ENCODE measurements around the gene GNAT3. TPM values are rescaled to one million over a fixed set of nuclear protein-coding genes. Genes with fewer than 3 reads are reported as not detected.

Gene GNAT3
- total RNA-seq, 1 experiment from 2014 or later = not detected

DNA sequence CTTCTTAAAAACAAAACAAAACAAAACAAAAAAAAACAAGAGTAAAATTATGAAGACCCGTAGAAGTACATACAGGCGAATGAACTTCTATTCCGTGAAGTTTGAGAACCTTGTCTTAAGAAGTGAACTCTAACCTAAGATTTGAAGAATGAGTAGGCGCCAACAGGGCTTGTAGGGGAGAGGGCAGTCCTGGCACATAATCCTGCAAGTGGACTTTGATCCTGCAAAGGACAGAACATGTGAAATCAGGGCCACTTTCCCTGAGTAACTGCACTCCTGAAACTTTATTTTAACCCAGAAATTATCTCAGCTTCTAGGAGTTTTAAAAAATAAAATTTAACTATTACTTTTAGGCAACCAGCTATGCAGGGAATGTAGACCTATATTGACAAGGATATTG is 62.0 kb downstream of the GNAT3 start:
- BruUV-seq (replicated peaks) = no TSS peak
- DNase-seq (ENCODE audit: low spot score) = no peak
- no peaks in the 10 kb centered on the region for H3K36me3 ChIP-seq (ENCODE audit: insufficient read depth, low read length, poor library complexity, severe bottlenecking)
- ChIA-PET POLR2A (ENCODE audit: low non-redundant PET) (no interaction called here), CTCF (interaction anchor here (0.6 kb wide), 1 partner anchor 1888 kb away, joined by 3 read pairs; no protein-coding TSS in a partner anchor)
- intact Hi-C loops (cut with micrococcal nuclease; ENCODE audit: unreplicated experiment) = loop anchor here (2.0 kb wide), 1 partner anchor 21 kb away; no protein-coding TSS in a partner anchor
- H3K4me3 ChIP-seq (ENCODE audit: low read depth, low read length, poor library complexity, severe bottlenecking) = no peak overlapping the region
- H3K27me3 ChIP-seq (replicated peaks; ENCODE audit: insufficient read depth, low read depth, low read length, poor library complexity) = no peaks in the 10 kb centered on the region
- H3K27ac ChIP-seq (ENCODE audit: low read depth, low read length, poor library complexity, severe bottlenecking) = no peak overlapping the region
- no peak for TF ChIP-seq EZH2 (IDR thresholded peaks at IDR 0.05; ENCODE audit: borderline replicate concordance, low read depth, low read length, poor library complexity, severe bottlenecking)
- no peak for TF ChIP-seq CTCF (conservative IDR thresholded peaks at IDR 0.05; ENCODE audit: low read depth, low read length)
- H3K4me1 ChIP-seq (ENCODE audit: insufficient read depth, low read length, poor library complexity, severe bottlenecking) = peaks cover 3% of the 10 kb centered on the region
- no peaks in the 10 kb centered on the region for H3K9me3 ChIP-seq (ENCODE audit: low read depth, low read length, poor library complexity, severe bottlenecking)

DNA sequence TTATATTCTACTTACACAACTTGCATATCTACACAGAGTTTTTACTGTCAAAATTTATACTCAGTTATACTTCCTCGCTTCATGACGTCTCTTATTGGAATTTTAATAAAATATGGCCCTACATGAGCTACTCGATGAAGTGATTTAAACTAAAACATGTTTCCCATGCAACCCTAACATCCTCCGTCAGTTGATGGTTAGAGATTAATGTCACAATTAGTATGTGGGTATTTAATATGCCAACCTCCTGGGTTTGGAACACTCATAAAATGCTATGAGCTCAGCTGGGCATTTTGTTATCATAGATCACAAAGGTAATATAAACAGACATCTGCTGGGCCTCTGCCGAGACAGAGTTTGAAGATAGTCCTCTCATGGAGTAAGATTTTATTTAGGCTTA is 66.5 kb downstream of the GNAT3 start:
- TF ChIP-seq EZH2 (IDR thresholded peaks at IDR 0.05; ENCODE audit: borderline replicate concordance, low read depth, low read length, poor library complexity, severe bottlenecking) = no peak
- no peak for TF ChIP-seq CTCF (conservative IDR thresholded peaks at IDR 0.05; ENCODE audit: low read depth, low read length)
- CTCF ChIA-PET = no interaction called here
- H3K27ac ChIP-seq (ENCODE audit: low read depth, low read length, poor library complexity, severe bottlenecking) = no peak overlapping the region
- no peaks in the 10 kb centered on the region for H3K9me3 ChIP-seq (ENCODE audit: low read depth, low read length, poor library complexity, severe bottlenecking)
- POLR2A ChIA-PET (ENCODE audit: low non-redundant PET) = no interaction called here
- no peak for DNase-seq (ENCODE audit: low spot score)
- intact Hi-C loops (cut with micrococcal nuclease; ENCODE audit: unreplicated experiment) = no loop called here
- H3K4me3 ChIP-seq (ENCODE audit: low read depth, low read length, poor library complexity, severe bottlenecking) = no peak overlapping the region
- peaks cover 14% of the 10 kb centered on the region for H3K4me1 ChIP-seq (ENCODE audit: insufficient read depth, low read length, poor library complexity, severe bottlenecking)
- no peaks in the 10 kb centered on the region for H3K36me3 ChIP-seq (ENCODE audit: insufficient read depth, low read length, poor library complexity, severe bottlenecking)
- BruUV-seq (replicated peaks) = no TSS peak
- H3K27me3 ChIP-seq (replicated peaks; ENCODE audit: insufficient read depth, low read depth, low read length, poor library complexity) = no peaks in the 10 kb centered on the region

- Histone ChIP-seq H3K27me3 (replicated peaks; ENCODE audit: insufficient read depth, low read depth, low read length, poor library complexity) (no peaks in the 10 kb centered on the region), H3K36me3 (ENCODE audit: insufficient read depth, low read length, poor library complexity, severe bottlenecking) (no peaks in the 10 kb centered on the region), H3K4me3 (ENCODE audit: low read depth, low read length, poor library complexity, severe bottlenecking) (no peak overlapping the region), H3K9me3 (ENCODE audit: low read depth, low read length, poor library complexity, severe bottlenecking) (no peaks in the 10 kb centered on the region), H3K27ac (ENCODE audit: low read depth, low read length, poor library complexity, severe bottlenecking) (no peak overlapping the region), H3K4me1 (ENCODE audit: insufficient read depth, low read length, poor library complexity, severe bottlenecking) (peaks cover 17% of the 10 kb centered on the region)
- intact Hi-C loops (cut with micrococcal nuclease; ENCODE audit: unreplicated experiment) = loop anchor here (5.0 kb wide), 1 partner anchor 308 kb away; no protein-coding TSS in a partner anchor
- DNase-seq (ENCODE audit: low spot score) = no peak
- TF ChIP-seq CTCF (conservative IDR thresholded peaks at IDR 0.05; ENCODE audit: low read depth, low read length) (no peak), EZH2 (IDR thresholded peaks at IDR 0.05; ENCODE audit: borderline replicate concordance, low read depth, low read length, poor library complexity, severe bottlenecking) (no peak)
- ChIA-PET POLR2A (ENCODE audit: low non-redundant PET) (no interaction called here), CTCF (no interaction called here)
- BruUV-seq (replicated peaks) = no TSS peak
Observed at GRCh38 chr7:80444811-80445210, 67.1 kb downstream of the GNAT3 start.

Data from A673 (cell line).